Activated naive CD8-positive, alpha-beta T cell treated with anti-CD3 and anti-CD28 coated beads, Interleukin-2, amount 50 U/mL, for 24 hours (primary cell): ENCODE measurements around the gene CYP4F3.
"Not testable (repeated sequence)": the region's sequence is repeated elsewhere in the genome, so short reads cannot be mapped to it uniquely, and the experiment has no call there.

Source experiments
- ATAC-seq: fragments of 150-1000 bp; cut with Tn5 transposase; one replicate; pipeline ENCODE4 v1.10.0; 2021
- DNase-seq: peaks from one replicate; pipeline ENCODE4 v3.0.0; 2021
- H3K27ac Mint-ChIP-seq: one replicate; pipeline ENCODE4 v1.8.0; 2021; ENCODE audit warnings: mild to moderate bottlenecking, mixed read lengths
- H3K27me3 Mint-ChIP-seq: one replicate; pipeline ENCODE4 v1.8.0; 2021; ENCODE audit warnings: mixed read lengths
- H3K36me3 Mint-ChIP-seq: one replicate; pipeline ENCODE4 v1.8.0; 2021; ENCODE audit warnings: low read depth, mixed read lengths
- H3K4me1 Mint-ChIP-seq: one replicate; pipeline ENCODE4 v1.8.0; 2021; ENCODE audit warnings: mixed read lengths
- H3K4me3 Mint-ChIP-seq: one replicate; pipeline ENCODE4 v1.8.0; 2021; ENCODE audit warnings: mild to moderate bottlenecking, moderate library complexity, mixed read lengths
- H3K9me3 Mint-ChIP-seq: one replicate; pipeline ENCODE4 v1.8.0; 2021; ENCODE audit warnings: mixed read lengths

CYP4F3 gene

GRCh38 chr19:15642807-15643206, 2.1 kb downstream of the CYP4F3 start:
- no peaks in the 10 kb centered on the region for H3K9me3 Mint-ChIP-seq
- peaks cover 5% of the 10 kb centered on the region for H3K4me1 Mint-ChIP-seq
- ATAC-seq (no peak), DNase-seq (no peak)
- H3K4me3 Mint-ChIP-seq, result no peak overlapping the region
- H3K27me3 Mint-ChIP-seq, result no peaks in the 10 kb centered on the region
- H3K27ac Mint-ChIP-seq, result no peak overlapping the region
- no peaks in the 10 kb centered on the region for H3K36me3 Mint-ChIP-seq

GRCh38 chr19:15643387-15643786, 2.7 kb downstream of the CYP4F3 start:
- Mint-ChIP-seq H3K27me3 (no peaks in the 10 kb centered on the region), H3K4me3 (no peak overlapping the region), H3K4me1 (peaks cover 5% of the 10 kb centered on the region), H3K27ac (no peak overlapping the region), H3K36me3 (no peaks in the 10 kb centered on the region), H3K9me3 (no peaks in the 10 kb centered on the region)
- no peak for DNase-seq
- no peak for ATAC-seq

- DNase-seq (no peak), ATAC-seq (no peak)
- Mint-ChIP-seq H3K9me3 (no peaks in the 10 kb centered on the region), H3K36me3 (no peaks in the 10 kb centered on the region), H3K27me3 (no peaks in the 10 kb centered on the region), H3K4me1 (peaks cover 5% of the 10 kb centered on the region), H3K4me3 (no peak overlapping the region), H3K27ac (no peak overlapping the region)
Observed at GRCh38 chr19:15644066-15644741, 3.5 kb downstream of the CYP4F3 start.

DNA sequence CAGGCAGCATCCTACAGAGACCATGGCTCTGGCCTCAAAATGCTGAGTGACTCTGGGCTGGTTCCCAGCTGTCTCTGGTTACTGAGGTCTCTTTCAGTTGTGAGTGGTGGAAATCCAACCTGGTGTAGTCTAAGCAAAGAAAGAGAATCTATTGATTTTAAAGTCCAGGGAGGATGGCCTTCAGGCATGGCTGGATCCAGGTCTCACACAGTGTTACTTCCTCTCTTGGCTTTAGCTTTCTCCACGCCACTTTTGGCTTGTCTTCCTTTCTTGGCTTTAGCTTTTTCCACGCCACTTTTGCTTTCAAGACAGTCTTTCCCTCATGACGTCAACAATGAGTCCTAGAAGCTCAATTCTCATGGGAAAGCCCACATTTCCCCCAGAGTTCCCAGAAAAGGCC, 4.1 kb downstream of the CYP4F3 start:
- Mint-ChIP-seq H3K36me3 (no peaks in the 10 kb centered on the region), H3K9me3 (no peaks in the 10 kb centered on the region), H3K4me1 (peaks cover 5% of the 10 kb centered on the region), H3K27me3 (no peaks in the 10 kb centered on the region), H3K27ac (no peak overlapping the region), H3K4me3 (no peak overlapping the region)
- DNase-seq (no peak), ATAC-seq (no peak)

GRCh38 chr19:15649526-15649925, 8.8 kb downstream of the CYP4F3 start:
- no peak overlapping the region for H3K4me3 Mint-ChIP-seq
- H3K27ac Mint-ChIP-seq, result no peak overlapping the region
- DNase-seq (no peak), ATAC-seq (no peak)
- H3K27me3 Mint-ChIP-seq, result peaks cover 18% of the 10 kb centered on the region
- no peaks in the 10 kb centered on the region for H3K36me3 Mint-ChIP-seq
- H3K4me1 Mint-ChIP-seq, result no peaks in the 10 kb centered on the region
- H3K9me3 Mint-ChIP-seq, result no peaks in the 10 kb centered on the region

DNA sequence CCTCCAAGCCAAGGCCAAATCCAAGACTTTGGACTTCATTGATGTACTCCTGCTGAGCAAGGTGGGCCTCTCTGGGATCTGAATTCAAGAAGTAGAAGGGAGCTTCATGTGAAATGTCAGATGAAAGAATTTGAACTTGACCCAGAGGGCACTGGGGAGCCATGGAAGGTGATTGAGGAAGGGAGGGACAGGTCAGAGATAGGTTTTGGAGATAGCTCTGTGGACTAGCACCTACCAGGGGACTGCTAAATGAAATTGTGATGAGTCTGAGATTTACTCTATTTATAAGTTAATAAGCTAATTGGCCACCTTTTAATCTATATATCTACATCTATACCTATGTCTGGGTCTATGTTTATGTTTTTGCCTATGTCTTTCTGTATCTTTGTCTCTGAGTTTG, 9.4 kb downstream of the CYP4F3 start:
- not testable (repeated sequence) for H3K4me1 Mint-ChIP-seq, ATAC-seq, H3K27ac Mint-ChIP-seq, H3K9me3 Mint-ChIP-seq, H3K4me3 Mint-ChIP-seq, H3K36me3 Mint-ChIP-seq, DNase-seq
- peaks cover 23% of the 10 kb centered on the region for H3K27me3 Mint-ChIP-seq

DNA sequence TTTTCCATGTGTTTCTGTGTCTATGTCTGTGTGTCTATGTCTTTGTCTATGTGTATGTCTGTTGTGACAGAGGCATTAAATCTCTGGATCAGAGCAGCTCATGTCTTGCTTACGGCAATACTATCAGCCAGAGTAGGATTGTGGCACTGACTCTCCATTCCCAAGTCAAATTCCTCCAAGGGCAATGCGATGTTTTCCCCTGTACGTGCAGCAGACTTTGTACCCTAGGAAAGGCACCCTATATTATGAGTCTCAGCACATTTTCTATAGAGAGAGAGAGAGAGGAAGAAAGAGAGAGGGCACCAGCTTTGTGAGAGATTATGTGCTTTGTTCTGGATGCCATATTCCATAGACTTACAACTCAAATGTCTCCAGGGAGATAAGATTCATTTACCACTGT, 11.1 kb downstream of the CYP4F3 start:
- Mint-ChIP-seq H3K4me3 (no peak overlapping the region), H3K4me1 (no peaks in the 10 kb centered on the region), H3K9me3 (no peaks in the 10 kb centered on the region), H3K36me3 (no peaks in the 10 kb centered on the region), H3K27me3 (peaks cover 34% of the 10 kb centered on the region), H3K27ac (no peak overlapping the region)
- DNase-seq (no peak), ATAC-seq (no peak)

- Mint-ChIP-seq H3K4me3 (no peak overlapping the region), H3K9me3 (no peaks in the 10 kb centered on the region), H3K36me3 (no peaks in the 10 kb centered on the region), H3K27me3 (peaks cover 34% of the 10 kb centered on the region), H3K4me1 (no peaks in the 10 kb centered on the region), H3K27ac (no peak overlapping the region)
- ATAC-seq (no peak), DNase-seq (no peak)
Observed at GRCh38 chr19:15652559-15653278, 12.0 kb downstream of the CYP4F3 start.

GRCh38 chr19:15656467-15656866, 15.8 kb downstream of the CYP4F3 start:
- Mint-ChIP-seq H3K27me3 (peaks cover 42% of the 10 kb centered on the region), H3K27ac (no peak overlapping the region), H3K4me3 (no peak overlapping the region), H3K9me3 (no peaks in the 10 kb centered on the region), H3K4me1 (no peaks in the 10 kb centered on the region), H3K36me3 (no peaks in the 10 kb centered on the region)
- DNase-seq, result no peak
- no peak for ATAC-seq

- Mint-ChIP-seq H3K4me1 (no peaks in the 10 kb centered on the region), H3K9me3 (no peaks in the 10 kb centered on the region), H3K4me3 (no peak overlapping the region), H3K36me3 (no peaks in the 10 kb centered on the region), H3K27me3 (peaks cover 14% of the 10 kb centered on the region), H3K27ac (no peak overlapping the region)
- ATAC-seq, result no peak
- DNase-seq, result no peak
Observed at GRCh38 chr19:15663247-15663646, 22.6 kb downstream of the CYP4F3 start.

DNA sequence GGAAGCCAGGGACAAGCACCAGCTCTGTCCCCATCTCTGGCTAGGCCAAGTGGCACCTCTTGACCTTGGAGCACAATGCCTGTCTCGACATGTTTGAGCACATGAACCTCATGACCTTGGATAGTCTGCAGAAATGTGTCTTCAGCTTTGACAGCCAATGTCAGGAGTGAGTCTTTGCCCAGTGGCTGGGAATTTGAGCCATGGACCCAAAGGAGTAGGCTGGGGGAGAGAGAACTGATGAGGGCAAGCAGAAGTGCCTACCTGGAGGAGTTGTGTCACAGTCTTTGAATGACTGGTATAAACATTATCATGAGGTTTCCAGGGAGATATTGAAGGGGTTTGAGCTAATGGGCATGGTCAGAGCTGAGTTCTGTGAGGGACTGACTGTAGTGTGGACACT, 25.5 kb downstream of the CYP4F3 start:
- ATAC-seq (no peak), DNase-seq (no peak)
- Mint-ChIP-seq H3K27me3 (peaks cover 13% of the 10 kb centered on the region), H3K9me3 (no peaks in the 10 kb centered on the region), H3K4me1 (no peaks in the 10 kb centered on the region), H3K27ac (no peak overlapping the region), H3K36me3 (no peaks in the 10 kb centered on the region), H3K4me3 (no peak overlapping the region)

DNA sequence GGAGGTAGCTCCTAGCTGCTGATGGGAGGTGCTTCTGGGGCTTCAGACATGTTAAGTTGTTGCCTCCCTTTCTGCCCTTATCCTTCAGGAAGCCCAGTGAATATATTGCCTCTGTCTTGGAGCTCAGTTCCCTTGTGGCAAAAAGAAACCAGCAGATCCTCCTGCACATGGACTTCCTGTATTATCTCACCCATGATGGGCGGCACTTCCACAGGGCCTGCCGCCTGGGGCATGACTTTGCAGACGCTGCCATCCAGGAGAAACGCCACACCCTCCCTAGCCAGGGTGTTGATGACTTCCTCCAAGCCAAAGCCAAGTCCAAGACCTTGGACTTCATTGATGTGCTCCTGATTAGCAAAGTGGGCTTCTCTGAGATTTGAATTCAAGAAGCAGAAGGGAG, 26.2 kb downstream of the CYP4F3 start:
- Mint-ChIP-seq H3K36me3 (no peaks in the 10 kb centered on the region), H3K27ac (no peak overlapping the region)
- no peak for DNase-seq

GRCh38 chr19:15669440-15669839, 28.7 kb downstream of the CYP4F3 start:
- H3K9me3 Mint-ChIP-seq, result peaks cover 3% of the 10 kb centered on the region
- H3K36me3 Mint-ChIP-seq, result no peaks in the 10 kb centered on the region
- H3K4me3 Mint-ChIP-seq, result no peak overlapping the region
- H3K27me3 Mint-ChIP-seq, result peaks cover 6% of the 10 kb centered on the region
- peaks cover 13% of the 10 kb centered on the region for H3K4me1 Mint-ChIP-seq
- ATAC-seq (no peak), DNase-seq (no peak)
- no peak overlapping the region for H3K27ac Mint-ChIP-seq

More for the DNA sequence above, 26.2 kb downstream of the CYP4F3 start:
- ATAC-seq, result no peak
- Mint-ChIP-seq H3K4me3 (no peak overlapping the region), H3K9me3 (no peaks in the 10 kb centered on the region), H3K4me1 (no peaks in the 10 kb centered on the region), H3K27me3 (peaks cover 6% of the 10 kb centered on the region)

GRCh38 chr19:15669891-15670290, 29.2 kb downstream of the CYP4F3 start:
- Mint-ChIP-seq H3K27ac (no peak overlapping the region), H3K9me3 (peaks cover 7% of the 10 kb centered on the region), H3K27me3 (peaks cover 6% of the 10 kb centered on the region), H3K4me1 (peaks cover 15% of the 10 kb centered on the region), H3K36me3 (no peaks in the 10 kb centered on the region), H3K4me3 (no peak overlapping the region)
- ATAC-seq (no peak), DNase-seq (no peak)

- peaks cover 16% of the 10 kb centered on the region for H3K4me1 Mint-ChIP-seq
- no peak overlapping the region for H3K27ac Mint-ChIP-seq
- DNase-seq, result no peak
- H3K27me3 Mint-ChIP-seq, result peaks cover 3% of the 10 kb centered on the region
- no peak for ATAC-seq
- no peak overlapping the region for H3K4me3 Mint-ChIP-seq
- peaks cover 7% of the 10 kb centered on the region for H3K9me3 Mint-ChIP-seq
- no peaks in the 10 kb centered on the region for H3K36me3 Mint-ChIP-seq
Observed at GRCh38 chr19:15671237-15671821, 30.6 kb downstream of the CYP4F3 start.
